ENCODE measurements around the gene COPE. TPM values are rescaled to one million over a fixed set of nuclear protein-coding genes. Genes with fewer than 3 reads are reported as not detected.
A peak's percentile ranks its signal among the peaks of the same experiment; 100 is the strongest.

The COPE gene
- polyA plus RNA-seq, 1 donor (not counting 4 experiments of a cell fraction or from before 2014, with no cell fraction given) = 109 TPM

GRCh38 chr19:18881491-18881890 is 37.7 kb downstream of the COPE start:
- Histone ChIP-seq H3K9me1 (ENCODE audit: control insufficient read depth, extremely low read depth, insufficient read depth, low read length) (no peaks in the 10 kb centered on the region), H2AFZ (ENCODE audit: control insufficient read depth, low read length) (no peak overlapping the region), H3K9ac (ENCODE audit: control insufficient read depth, extremely low read depth, insufficient read depth, low read length) (no peak overlapping the region), H3K36me3 (ENCODE audit: control insufficient read depth in 2 of 2, extremely low read depth in 1 of 2, insufficient read depth in 2 of 2, low read length in 2 of 2) (no peaks in the 10 kb centered on the region), H3K4me2 (ENCODE audit: control insufficient read depth, extremely low read depth, insufficient read depth, low read depth, low read length) (no peak overlapping the region), H3K79me2 (ENCODE audit: control insufficient read depth, insufficient read depth, low read length) (no peaks in the 10 kb centered on the region), H3K9me3 (ENCODE audit: control insufficient read depth, low read depth, low read length) (no peaks in the 10 kb centered on the region), H3K4me1 (ENCODE audit: control insufficient read depth, extremely low read depth, insufficient read depth, low read length) (no peaks in the 10 kb centered on the region), H3K27me3 (ENCODE audit: control insufficient read depth, extremely low read depth, insufficient read depth, low read length) (peaks cover 4% of the 10 kb centered on the region), H3K27ac (ENCODE audit: control insufficient read depth, insufficient read depth, low read length) (no peak overlapping the region), H3K4me3 (ENCODE audit: control insufficient read depth in 2 of 3, extremely low read depth in 1 of 3, insufficient read depth in 2 of 3, low read depth in 1 of 3, low read length in 3 of 3) (no peak overlapping the region), H4K20me1 (ENCODE audit: control insufficient read depth, extremely low read depth, insufficient read depth, low read length) (no peaks in the 10 kb centered on the region)
- TF ChIP-seq EZH2 (IDR thresholded peaks at IDR 0.05; ENCODE audit: low read length) = no peak
- no peak for TF ChIP-seq CTCF (optimal IDR thresholded peaks at IDR 0.05 in 1 of 3, IDR thresholded peaks at IDR 0.05 in 1 of 3, conservative IDR thresholded peaks at IDR 0.05 in 1 of 3; ENCODE audit: extremely low read depth in 1 of 3, insufficient read depth in 2 of 3, low read length in 3 of 3)
- FAIRE-seq (no peak), DNase-seq (ENCODE audit: low read depth, low spot score) (no peak)
- dilution Hi-C loops (cut with MboI; ENCODE audit: extremely low pct_ligation_motif_present, low sequenced_read_pairs) = no loop called here

- no peak for FAIRE-seq
- dilution Hi-C loops (cut with MboI; ENCODE audit: extremely low pct_ligation_motif_present, low sequenced_read_pairs) = no loop called here
Measured at GRCh38 chr19:18879579-18880373, 39.4 kb downstream of the COPE start.

More at GRCh38 chr19:18879579-18880373, 39.4 kb downstream of the COPE start:
- H3K36me3 ChIP-seq (ENCODE audit: control insufficient read depth in 2 of 2, extremely low read depth in 1 of 2, insufficient read depth in 2 of 2, low read length in 2 of 2) = no peaks in the 10 kb centered on the region
- H3K27me3 ChIP-seq (ENCODE audit: control insufficient read depth, extremely low read depth, insufficient read depth, low read length) = peaks cover 4% of the 10 kb centered on the region
- no peaks in the 10 kb centered on the region for H3K79me2 ChIP-seq (ENCODE audit: control insufficient read depth, insufficient read depth, low read length)
- H3K4me3 ChIP-seq (ENCODE audit: control insufficient read depth in 2 of 3, extremely low read depth in 1 of 3, insufficient read depth in 2 of 3, low read depth in 1 of 3, low read length in 3 of 3) = no peak overlapping the region
- no peak for TF ChIP-seq EZH2 (IDR thresholded peaks at IDR 0.05; ENCODE audit: low read length)
- H3K9ac ChIP-seq (ENCODE audit: control insufficient read depth, extremely low read depth, insufficient read depth, low read length) = no peak overlapping the region
- H3K9me1 ChIP-seq (ENCODE audit: control insufficient read depth, extremely low read depth, insufficient read depth, low read length) = no peaks in the 10 kb centered on the region
- no peaks in the 10 kb centered on the region for H4K20me1 ChIP-seq (ENCODE audit: control insufficient read depth, extremely low read depth, insufficient read depth, low read length)
- no peaks in the 10 kb centered on the region for H3K4me1 ChIP-seq (ENCODE audit: control insufficient read depth, extremely low read depth, insufficient read depth, low read length)
- peak; percentile 19 for DNase-seq (ENCODE audit: low read depth, low spot score)
- no peaks in the 10 kb centered on the region for H3K9me3 ChIP-seq (ENCODE audit: control insufficient read depth, low read depth, low read length)
- no peak overlapping the region for H3K27ac ChIP-seq (ENCODE audit: control insufficient read depth, insufficient read depth, low read length)
- H2AFZ ChIP-seq (ENCODE audit: control insufficient read depth, low read length) = no peak overlapping the region
- no peak overlapping the region for H3K4me2 ChIP-seq (ENCODE audit: control insufficient read depth, extremely low read depth, insufficient read depth, low read depth, low read length)
